Naive thymus-derived CD4-positive, alpha-beta T cell (primary cell): ENCODE measurements around the gene GRIK4. TPM values are rescaled to one million over a fixed set of nuclear protein-coding genes. Genes with fewer than 3 reads are reported as not detected.

Experiments
- ATAC-seq: fragments of 150-1000 bp; cut with Tn5 transposase; 2 replicates; pipeline ENCODE4 v1.10.0; 2021; ENCODE audit warnings: mild to moderate bottlenecking, moderate library complexity
- CTCF ChIA-PET: fragments of 350-600 bp; sonication (Branson Sonifier 250); formaldehyde crosslinking; loops from one replicate; lab custom pipeline; 2021; ENCODE audit warnings: antibody characterized with exemption; lab: Charles Lee
- POLR2A ChIA-PET: fragments of 350-600 bp; sonication (Branson Sonifier 250); formaldehyde crosslinking; loops from one replicate; lab custom pipeline; 2021; ENCODE audit warnings: antibody characterized with exemption, inconsistent platforms; lab: Charles Lee
- DNase-seq, 9 donors: peaks; one replicate each; pipeline versions ENCODE4 v3.0.0 to v3.0.0-alpha.2; 2020 to 2022; ENCODE audit warnings: mixed read lengths in 1 of 9
- H3K27ac ChIP-seq: one replicate; pipeline ENCODE4 v1.7.0; 2013; ENCODE audit warnings: mild to moderate bottlenecking, low read depth, low read length, moderate library complexity
- H3K27me3 ChIP-seq, 2 donors: one replicate each; pipeline ENCODE4 v1.7.0; 2013; ENCODE audit warnings: low read length in 2 of 2, mild to moderate bottlenecking in 2 of 2, moderate library complexity in 2 of 2; ENCODE audit not compliant: control insufficient read depth in 2 of 2, insufficient read depth in 2 of 2
- H3K36me3 ChIP-seq, 3 experiments: 1 replicate in 2 of 3; 2 replicates in 1 of 3; pipeline ENCODE4 v1.7.0; 2013; ENCODE audit warnings: low read length in 3 of 3, mild to moderate bottlenecking in 3 of 3, moderate library complexity in 1 of 3; ENCODE audit not compliant: insufficient read depth in 3 of 3, control insufficient read depth in 2 of 3
- H3K4me1 ChIP-seq, 2 donors: one replicate each; pipeline ENCODE4 v1.7.0; 2013; ENCODE audit warnings: low read length in 2 of 2, mild to moderate bottlenecking in 2 of 2, moderate library complexity in 1 of 2; ENCODE audit not compliant: control insufficient read depth in 2 of 2, insufficient read depth in 2 of 2
- H3K4me3 ChIP-seq: 2 replicates; pipeline ENCODE4 v1.7.0; 2013; ENCODE audit warnings: mild to moderate bottlenecking, low read length
- H3K9me3 ChIP-seq, 3 experiments: 1 replicate in 2 of 3; 2 replicates in 1 of 3; pipeline ENCODE4 v1.7.0; 2013; ENCODE audit warnings: low read length in 3 of 3; ENCODE audit not compliant: control insufficient read depth in 2 of 3
- H3K27ac Mint-ChIP-seq, 9 donors: one replicate each; pipeline ENCODE4 v1.8.0; 2020 to 2022; ENCODE audit warnings: mixed read lengths in 9 of 9, mild to moderate bottlenecking in 8 of 9, moderate library complexity in 5 of 9, inconsistent platforms in 2 of 9
- H3K27me3 Mint-ChIP-seq, 5 donors: one replicate each; pipeline ENCODE4 v1.8.0; 2021 to 2022; ENCODE audit warnings: mixed read lengths in 5 of 5, mild to moderate bottlenecking in 1 of 5
- H3K36me3 Mint-ChIP-seq, 5 donors: one replicate each; pipeline ENCODE4 v1.8.0; 2020 to 2022; ENCODE audit warnings: mixed read lengths in 5 of 5, mild to moderate bottlenecking in 3 of 5, inconsistent platforms in 1 of 5
- H3K4me1 Mint-ChIP-seq, 7 donors: one replicate each; pipeline ENCODE4 v1.8.0; 2020 to 2022; ENCODE audit warnings: mixed read lengths in 7 of 7, mild to moderate bottlenecking in 3 of 7, inconsistent platforms in 1 of 7
- H3K4me3 Mint-ChIP-seq, 10 donors: one replicate each; pipeline ENCODE4 v1.8.0; 2020 to 2022; ENCODE audit warnings: mild to moderate bottlenecking in 10 of 10, mixed read lengths in 10 of 10, moderate library complexity in 6 of 10, inconsistent platforms in 2 of 10
- H3K9me3 Mint-ChIP-seq, 11 donors: one replicate each; pipeline ENCODE4 v1.8.0; 2020 to 2022; ENCODE audit warnings: mixed read lengths in 11 of 11, mild to moderate bottlenecking in 4 of 11, inconsistent platforms in 1 of 11, moderate library complexity in 1 of 11
- intact Hi-C, 2 donors: fragments of 100-400 bp; cut with micrococcal nuclease; formaldehyde crosslinking; loops; one replicate each; pipeline ENCODE4 v1.15.1; 2023
- polyA plus RNA-seq, 2 donors: library from polyadenylated mRNA; unstranded; fragments of 300-500 nt; fragmentation: Illumina TruSeq; gene quantifications; one replicate each; pipeline ENCODE4 v1.2.3, GENCODE V29; 2021
- total RNA-seq, 6 experiments: library from RNA in 5 of 6; stranded (reverse) in 5 of 6; gene quantifications; 1 replicate in 5 of 6; 2 replicates in 1 of 6; pipeline ENCODE4 v1.2.3 and lab custom pipeline; 2021 to 2026

GRIK4 gene
- total and polyA plus RNA-seq, 7 experiments from 2014 or later: 0.93 to 3.8 TPM; not detected in 5

GRCh38 chr11:120633616-120634393, 122.3 kb downstream of the GRIK4 start:
- no peaks in the 10 kb centered on the region for H3K9me3 ChIP-seq
- Mint-ChIP-seq H3K9me3 (peaks cover 0 to 1% (median 0%) of the 10 kb centered on the region in 11 donors), H3K4me3 (no peak overlapping the region), H3K4me1 (peaks cover 0 to 6% (median 0%) of the 10 kb centered on the region in 7 donors), H3K27ac (no peak overlapping the region), H3K27me3 (peaks cover 0 to 19% (median 18%) of the 10 kb centered on the region in 5 donors), H3K36me3 (no peaks in the 10 kb centered on the region)
- no peaks in the 10 kb centered on the region for H3K36me3 ChIP-seq
- no peak for DNase-seq
- H3K27ac ChIP-seq: no peak overlapping the region
- CTCF ChIA-PET: no interaction called here
- H3K27me3 ChIP-seq: no peaks in the 10 kb centered on the region
- no peak for ATAC-seq
- POLR2A ChIA-PET: no interaction called here
- no peak overlapping the region for H3K4me3 ChIP-seq
- intact Hi-C loops: no loop called here
- H3K4me1 ChIP-seq: no peaks in the 10 kb centered on the region

- intact Hi-C loops: no loop called here
- DNase-seq: no peak
- Histone ChIP-seq H3K36me3 (no peaks in the 10 kb centered on the region), H3K9me3 (no peaks in the 10 kb centered on the region), H3K27ac (no peak overlapping the region), H3K4me1 (no peaks in the 10 kb centered on the region), H3K4me3 (no peak overlapping the region), H3K27me3 (no peaks in the 10 kb centered on the region)
- Mint-ChIP-seq H3K36me3 (no peaks in the 10 kb centered on the region), H3K4me1 (peaks cover 0 to 6% (median 0%) of the 10 kb centered on the region in 7 donors), H3K9me3 (peaks cover 0 to 1% (median 0%) of the 10 kb centered on the region in 11 donors), H3K27ac (no peak overlapping the region), H3K4me3 (no peak overlapping the region), H3K27me3 (peaks cover 4 to 26% (median 20%) of the 10 kb centered on the region in 5 donors)
- no peak for ATAC-seq
- CTCF ChIA-PET: no interaction called here
- POLR2A ChIA-PET: no interaction called here
These were observed 123.2 kb downstream of the GRIK4 start for GRCh38 chr11:120634706-120635105.

- no peak overlapping the region for H3K27ac ChIP-seq
- no peaks in the 10 kb centered on the region for H3K36me3 Mint-ChIP-seq
- ChIA-PET POLR2A (no interaction called here), CTCF (no interaction called here)
- intact Hi-C loops: no loop called here
- no peaks in the 10 kb centered on the region for H3K4me1 ChIP-seq
- H3K27me3 ChIP-seq: no peaks in the 10 kb centered on the region
- H3K27ac Mint-ChIP-seq: no peak overlapping the region
- ATAC-seq (no peak), DNase-seq (no peak)
- H3K4me3 ChIP-seq: no peak overlapping the region
- peaks cover 0 to 6% (median 0%) of the 10 kb centered on the region in 7 donors for H3K4me1 Mint-ChIP-seq
- no peaks in the 10 kb centered on the region for H3K9me3 ChIP-seq
- H3K36me3 ChIP-seq: no peaks in the 10 kb centered on the region
- peaks cover 0 to 1% (median 0%) of the 10 kb centered on the region in 11 donors for H3K9me3 Mint-ChIP-seq
- H3K4me3 Mint-ChIP-seq: no peak overlapping the region
- H3K27me3 Mint-ChIP-seq: peaks cover 6 to 29% (median 22%) of the 10 kb centered on the region in 5 donors
These were observed 123.7 kb downstream of the GRIK4 start for GRCh38 chr11:120635136-120635810.

GRCh38 chr11:120637131-120637530, 125.6 kb downstream of the GRIK4 start:
- ATAC-seq: no peak

GRCh38 chr11:120642196-120642894, 130.8 kb downstream of the GRIK4 start:
- intact Hi-C loops: no loop called here
- no peak overlapping the region for H3K4me3 Mint-ChIP-seq
- no peaks in the 10 kb centered on the region for H3K4me1 Mint-ChIP-seq
- H3K36me3 Mint-ChIP-seq: no peaks in the 10 kb centered on the region
- DNase-seq (no peak), ATAC-seq (no peak)
- Histone ChIP-seq H3K4me3 (no peak overlapping the region), H3K27me3 (no peaks in the 10 kb centered on the region), H3K9me3 (no peaks in the 10 kb centered on the region), H3K27ac (no peak overlapping the region), H3K36me3 (no peaks in the 10 kb centered on the region), H3K4me1 (no peaks in the 10 kb centered on the region)
- ChIA-PET CTCF (no interaction called here), POLR2A (no interaction called here)
- no peaks in the 10 kb centered on the region for H3K9me3 Mint-ChIP-seq
- peaks cover 9 to 30% (median 22%) of the 10 kb centered on the region in 5 donors for H3K27me3 Mint-ChIP-seq
- H3K27ac Mint-ChIP-seq: no peak overlapping the region

More at GRCh38 chr11:120637131-120637530, 125.6 kb downstream of the GRIK4 start:
- Mint-ChIP-seq H3K9me3 (peaks cover 0 to 1% (median 0%) of the 10 kb centered on the region in 11 donors), H3K27me3 (peaks cover 8 to 29% (median 25%) of the 10 kb centered on the region in 5 donors), H3K4me1 (peaks cover 0 to 6% (median 0%) of the 10 kb centered on the region in 7 donors), H3K27ac (no peak overlapping the region), H3K36me3 (no peaks in the 10 kb centered on the region), H3K4me3 (no peak overlapping the region)
- ChIA-PET POLR2A (no interaction called here), CTCF (no interaction called here)
- Histone ChIP-seq H3K4me1 (no peaks in the 10 kb centered on the region), H3K4me3 (no peak overlapping the region), H3K27me3 (no peaks in the 10 kb centered on the region), H3K36me3 (no peaks in the 10 kb centered on the region), H3K9me3 (no peaks in the 10 kb centered on the region), H3K27ac (no peak overlapping the region)
- no peak for DNase-seq
- intact Hi-C loops: no loop called here

GRCh38 chr11:120643284-120643683, 131.7 kb downstream of the GRIK4 start:
- POLR2A ChIA-PET: no interaction called here
- Histone ChIP-seq H3K27ac (no peak overlapping the region), H3K4me3 (no peak overlapping the region), H3K9me3 (no peaks in the 10 kb centered on the region), H3K27me3 (no peaks in the 10 kb centered on the region), H3K36me3 (no peaks in the 10 kb centered on the region), H3K4me1 (no peaks in the 10 kb centered on the region)
- Mint-ChIP-seq H3K4me1 (no peaks in the 10 kb centered on the region), H3K36me3 (no peaks in the 10 kb centered on the region), H3K9me3 (no peaks in the 10 kb centered on the region), H3K27ac (no peak overlapping the region), H3K27me3 (peaks cover 9 to 30% (median 22%) of the 10 kb centered on the region in 5 donors), H3K4me3 (no peak overlapping the region)
- CTCF ChIA-PET: no interaction called here
- intact Hi-C loops: no loop called here
- DNase-seq (no peak), ATAC-seq (no peak)
